Naive thymus-derived CD4-positive, alpha-beta T cell (primary cell): Measurements from ENCODE around the gene TSPAN31. TPM values are rescaled to one million over a fixed set of nuclear protein-coding genes. Genes with fewer than 3 reads are reported as not detected.

Source experiments
- ATAC-seq: fragments of 150-1000 bp; cut with Tn5 transposase; 2 replicates; pipeline ENCODE4 v1.10.0; 2021; ENCODE audit warnings: mild to moderate bottlenecking, moderate library complexity
- CTCF ChIA-PET: fragments of 350-600 bp; sonication (Branson Sonifier 250); formaldehyde crosslinking; loops from one replicate; lab custom pipeline; 2021; ENCODE audit warnings: antibody characterized with exemption; lab: Charles Lee
- POLR2A ChIA-PET: fragments of 350-600 bp; sonication (Branson Sonifier 250); formaldehyde crosslinking; loops from one replicate; lab custom pipeline; 2021; ENCODE audit warnings: antibody characterized with exemption, inconsistent platforms; lab: Charles Lee
- DNase-seq, 9 donors: peaks; one replicate each; pipeline versions ENCODE4 v3.0.0 to v3.0.0-alpha.2; 2020 to 2022; ENCODE audit warnings: mixed read lengths in 1 of 9
- H3K27ac ChIP-seq: one replicate; pipeline ENCODE4 v1.7.0; 2013; ENCODE audit warnings: mild to moderate bottlenecking, low read depth, low read length, moderate library complexity
- H3K27me3 ChIP-seq, 2 donors: one replicate each; pipeline ENCODE4 v1.7.0; 2013; ENCODE audit warnings: low read length in 2 of 2, mild to moderate bottlenecking in 2 of 2, moderate library complexity in 2 of 2; ENCODE audit not compliant: control insufficient read depth in 2 of 2, insufficient read depth in 2 of 2
- H3K36me3 ChIP-seq, 3 experiments: 1 replicate in 2 of 3; 2 replicates in 1 of 3; pipeline ENCODE4 v1.7.0; 2013; ENCODE audit warnings: low read length in 3 of 3, mild to moderate bottlenecking in 3 of 3, moderate library complexity in 1 of 3; ENCODE audit not compliant: insufficient read depth in 3 of 3, control insufficient read depth in 2 of 3
- H3K4me1 ChIP-seq, 2 donors: one replicate each; pipeline ENCODE4 v1.7.0; 2013; ENCODE audit warnings: low read length in 2 of 2, mild to moderate bottlenecking in 2 of 2, moderate library complexity in 1 of 2; ENCODE audit not compliant: control insufficient read depth in 2 of 2, insufficient read depth in 2 of 2
- H3K4me3 ChIP-seq: 2 replicates; pipeline ENCODE4 v1.7.0; 2013; ENCODE audit warnings: mild to moderate bottlenecking, low read length
- H3K9me3 ChIP-seq, 3 experiments: 1 replicate in 2 of 3; 2 replicates in 1 of 3; pipeline ENCODE4 v1.7.0; 2013; ENCODE audit warnings: low read length in 3 of 3; ENCODE audit not compliant: control insufficient read depth in 2 of 3
- H3K27ac Mint-ChIP-seq, 9 donors: one replicate each; pipeline ENCODE4 v1.8.0; 2020 to 2022; ENCODE audit warnings: mixed read lengths in 9 of 9, mild to moderate bottlenecking in 8 of 9, moderate library complexity in 5 of 9, inconsistent platforms in 2 of 9
- H3K27me3 Mint-ChIP-seq, 5 donors: one replicate each; pipeline ENCODE4 v1.8.0; 2021 to 2022; ENCODE audit warnings: mixed read lengths in 5 of 5, mild to moderate bottlenecking in 1 of 5
- H3K36me3 Mint-ChIP-seq, 5 donors: one replicate each; pipeline ENCODE4 v1.8.0; 2020 to 2022; ENCODE audit warnings: mixed read lengths in 5 of 5, mild to moderate bottlenecking in 3 of 5, inconsistent platforms in 1 of 5
- H3K4me1 Mint-ChIP-seq, 7 donors: one replicate each; pipeline ENCODE4 v1.8.0; 2020 to 2022; ENCODE audit warnings: mixed read lengths in 7 of 7, mild to moderate bottlenecking in 3 of 7, inconsistent platforms in 1 of 7
- H3K4me3 Mint-ChIP-seq, 10 donors: one replicate each; pipeline ENCODE4 v1.8.0; 2020 to 2022; ENCODE audit warnings: mild to moderate bottlenecking in 10 of 10, mixed read lengths in 10 of 10, moderate library complexity in 6 of 10, inconsistent platforms in 2 of 10
- H3K9me3 Mint-ChIP-seq, 11 donors: one replicate each; pipeline ENCODE4 v1.8.0; 2020 to 2022; ENCODE audit warnings: mixed read lengths in 11 of 11, mild to moderate bottlenecking in 4 of 11, inconsistent platforms in 1 of 11, moderate library complexity in 1 of 11
- intact Hi-C, 2 donors: fragments of 100-400 bp; cut with micrococcal nuclease; formaldehyde crosslinking; loops; one replicate each; pipeline ENCODE4 v1.15.1; 2023
- polyA plus RNA-seq, 2 donors: library from polyadenylated mRNA; unstranded; fragments of 300-500 nt; fragmentation: Illumina TruSeq; gene quantifications; one replicate each; pipeline ENCODE4 v1.2.3, GENCODE V29; 2021
- total RNA-seq, 6 experiments: library from RNA in 5 of 6; stranded (reverse) in 5 of 6; gene quantifications; 1 replicate in 5 of 6; 2 replicates in 1 of 6; pipeline ENCODE4 v1.2.3 and lab custom pipeline; 2021 to 2026

The TSPAN31 gene
- total and polyA plus RNA-seq, 7 experiments from 2014 or later: 12.3 to 50.5 (median 23.2) TPM

DNA sequence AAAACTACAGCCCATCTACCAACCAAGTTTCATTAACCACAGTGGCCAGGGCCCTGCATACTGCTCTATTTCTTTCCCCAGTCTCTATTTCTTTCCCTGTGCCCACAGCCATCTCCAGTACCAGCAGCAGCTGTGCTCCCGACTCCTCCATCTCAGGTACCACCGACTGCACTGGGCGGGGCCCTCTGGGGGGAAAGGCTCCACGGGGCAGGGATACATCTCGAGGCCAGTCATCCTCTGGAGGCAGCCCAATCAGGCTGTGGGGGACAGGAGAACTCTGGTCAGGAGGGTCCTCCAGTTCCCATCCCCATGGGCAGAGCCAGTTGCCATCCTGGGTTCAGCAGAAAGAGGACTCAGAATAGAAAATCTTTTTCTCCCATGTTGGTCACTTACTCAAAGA, 4.2 kb downstream of the TSPAN31 start:
- Histone ChIP-seq H3K9me3 (no peaks in the 10 kb centered on the region), H3K27ac (no peak overlapping the region), H3K4me1 (peaks cover 25 to 36% of the 10 kb centered on the region in 2 donors), H3K36me3 (peaks cover 0 to 22% (median 5%) of the 10 kb centered on the region in 3 experiments), H3K27me3 (no peaks in the 10 kb centered on the region), H3K4me3 (no peak overlapping the region)
- DNase-seq: no peak
- H3K27me3 Mint-ChIP-seq: no peaks in the 10 kb centered on the region
- H3K27ac Mint-ChIP-seq: peak overlapping the region in 2 of 9 donors; percentile 43 to 65
- peaks cover 39 to 73% (median 63%) of the 10 kb centered on the region in 7 donors for H3K4me1 Mint-ChIP-seq
- ChIA-PET CTCF (interaction anchor here (0.6 to 0.7 kb wide), 2 partner anchors 162 to 289 kb away, joined by 3 to 4 read pairs; partner anchors contain the start of gene GLI1), POLR2A (no interaction called here)
- H3K9me3 Mint-ChIP-seq: no peaks in the 10 kb centered on the region
- no peak overlapping the region for H3K4me3 Mint-ChIP-seq
- H3K36me3 Mint-ChIP-seq: peaks cover 3 to 25% (median 4%) of the 10 kb centered on the region in 5 donors
- no peak for ATAC-seq
- intact Hi-C loops: loop anchor here in 1 of 2 donors (10.0 kb wide), 1 partner anchor 1414 kb away; the partner anchor contains the start of genes IL23A and PAN2

DNA sequence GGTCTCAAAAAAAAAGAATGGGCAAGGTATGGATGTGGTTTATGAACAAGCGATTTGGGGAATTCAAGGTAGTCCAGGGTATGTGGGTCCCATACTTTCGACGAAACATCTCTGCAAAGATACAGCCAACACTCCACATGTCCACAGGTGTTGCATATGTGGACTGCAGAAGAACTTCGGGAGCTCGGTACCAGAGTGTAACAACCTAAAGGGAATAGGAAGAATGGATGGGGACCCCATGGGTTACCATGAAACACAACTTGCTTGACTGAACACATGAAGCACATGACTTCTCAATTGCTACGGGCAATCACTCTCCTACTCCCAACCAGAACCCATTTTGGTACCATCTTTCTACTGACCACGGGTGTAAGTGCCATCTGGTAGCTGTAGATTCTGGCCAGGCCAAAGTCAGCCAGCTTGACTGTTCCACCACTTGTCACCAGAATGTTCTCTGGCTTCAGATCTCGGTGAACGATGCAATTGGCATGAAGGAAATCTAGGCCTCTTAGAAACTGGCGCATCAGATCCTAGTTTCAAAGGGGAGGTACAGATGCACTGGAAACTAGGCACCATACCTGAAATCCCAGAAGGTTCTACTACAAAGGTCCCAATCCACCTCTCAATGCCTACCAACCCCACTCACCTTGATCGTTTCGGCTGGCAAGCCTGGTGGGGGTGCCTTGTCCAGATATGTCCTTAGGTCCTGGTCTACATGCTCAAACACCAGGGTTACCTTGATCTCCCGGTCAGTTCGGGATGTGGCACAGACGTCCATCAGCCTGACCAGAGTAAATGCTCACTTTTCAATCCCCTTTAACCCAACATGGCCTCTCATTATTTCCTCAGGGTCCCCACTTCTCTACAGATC, 6.0 kb downstream of the TSPAN31 start:
- H3K27me3 ChIP-seq: no peaks in the 10 kb centered on the region
- no peaks in the 10 kb centered on the region for H3K9me3 ChIP-seq
- H3K27ac Mint-ChIP-seq: peak overlapping the region; percentile 86 to 99 (median 93)
- no peaks in the 10 kb centered on the region for H3K9me3 Mint-ChIP-seq
- peaks cover 3 to 20% (median 4%) of the 10 kb centered on the region in 5 donors for H3K36me3 Mint-ChIP-seq
- H3K4me1 Mint-ChIP-seq: peaks cover 31 to 63% (median 55%) of the 10 kb centered on the region in 7 donors
- peak overlapping the region; percentile 90 for H3K27ac ChIP-seq
- peaks cover 23 to 33% of the 10 kb centered on the region in 2 donors for H3K4me1 ChIP-seq
- peak overlapping the region; percentile 82 to 98 (median 92) for H3K4me3 Mint-ChIP-seq
- DNase-seq (no peak), ATAC-seq (no peak)
- H3K4me3 ChIP-seq: peak overlapping the region; percentile 79
- peaks cover 0 to 22% (median 5%) of the 10 kb centered on the region in 3 experiments for H3K36me3 ChIP-seq
- POLR2A ChIA-PET: interaction anchor here (0.6 to 1.6 kb wide), 3 partner anchors 9 to 146 kb away, joined by 3 to 5 read pairs (median 4); partner anchors contain the start of gene DTX3
- CTCF ChIA-PET: interaction anchor here (1.2 to 1.5 kb wide), 2 partner anchors 9 to 10 kb away, joined by 3 to 4 read pairs; no protein-coding TSS in a partner anchor
- intact Hi-C loops: loop anchor here (5.0 to 10.0 kb wide), 6 partner anchors 273 to 1926 kb away; partner anchors contain the start of genes ARHGAP9 (in 1 of the 2), DNAJC14 (in 1 of the 2), NAB2 (in 1 of the 2) and PRIM1 (in 1 of the 2)
- H3K27me3 Mint-ChIP-seq: no peaks in the 10 kb centered on the region

DNA sequence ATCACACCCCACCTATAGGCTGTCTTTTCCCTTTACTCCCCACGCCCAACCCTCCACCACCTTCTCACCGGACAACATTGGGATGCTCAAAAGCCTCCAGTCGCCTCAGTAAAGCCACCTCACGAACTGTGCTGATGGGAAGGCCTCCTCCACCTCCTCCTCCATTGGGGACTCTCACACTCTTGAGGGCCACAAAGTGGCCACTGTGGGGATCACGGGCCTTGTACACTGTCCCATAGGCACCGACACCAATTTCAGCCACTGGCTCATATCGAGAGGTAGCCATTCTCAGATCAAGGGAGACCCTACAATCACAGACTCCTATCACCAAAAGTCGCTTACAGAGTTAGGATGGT, 6.6 kb downstream of the TSPAN31 start:
- CTCF ChIA-PET: no interaction called here
- Mint-ChIP-seq H3K4me1 (peaks cover 28 to 61% (median 54%) of the 10 kb centered on the region in 7 donors), H3K36me3 (peaks cover 3 to 22% (median 4%) of the 10 kb centered on the region in 5 donors), H3K27ac (peak overlapping the region; percentile 86 to 99 (median 93)), H3K27me3 (no peaks in the 10 kb centered on the region), H3K4me3 (peak overlapping the region; percentile 82 to 98 (median 92)), H3K9me3 (no peaks in the 10 kb centered on the region)
- Histone ChIP-seq H3K4me3 (peak overlapping the region; percentile 79), H3K36me3 (peaks cover 0 to 22% (median 5%) of the 10 kb centered on the region in 3 experiments), H3K27me3 (no peaks in the 10 kb centered on the region), H3K4me1 (peaks cover 27 to 36% of the 10 kb centered on the region in 2 donors), H3K9me3 (no peaks in the 10 kb centered on the region), H3K27ac (peak overlapping the region; percentile 90)
- POLR2A ChIA-PET: interaction anchor here (0.8 to 1.6 kb wide), 2 partner anchors 14 to 146 kb away, joined by 3 to 4 read pairs; partner anchors contain the start of gene DTX3
- intact Hi-C loops: loop anchor here (5.0 to 10.0 kb wide), 6 partner anchors 274 to 1927 kb away; partner anchors contain the start of genes ARHGAP9 (in 1 of the 2), DNAJC14 (in 1 of the 2), NAB2 (in 1 of the 2) and PRIM1 (in 1 of the 2)
- ATAC-seq: no peak
- no peak for DNase-seq

DNA sequence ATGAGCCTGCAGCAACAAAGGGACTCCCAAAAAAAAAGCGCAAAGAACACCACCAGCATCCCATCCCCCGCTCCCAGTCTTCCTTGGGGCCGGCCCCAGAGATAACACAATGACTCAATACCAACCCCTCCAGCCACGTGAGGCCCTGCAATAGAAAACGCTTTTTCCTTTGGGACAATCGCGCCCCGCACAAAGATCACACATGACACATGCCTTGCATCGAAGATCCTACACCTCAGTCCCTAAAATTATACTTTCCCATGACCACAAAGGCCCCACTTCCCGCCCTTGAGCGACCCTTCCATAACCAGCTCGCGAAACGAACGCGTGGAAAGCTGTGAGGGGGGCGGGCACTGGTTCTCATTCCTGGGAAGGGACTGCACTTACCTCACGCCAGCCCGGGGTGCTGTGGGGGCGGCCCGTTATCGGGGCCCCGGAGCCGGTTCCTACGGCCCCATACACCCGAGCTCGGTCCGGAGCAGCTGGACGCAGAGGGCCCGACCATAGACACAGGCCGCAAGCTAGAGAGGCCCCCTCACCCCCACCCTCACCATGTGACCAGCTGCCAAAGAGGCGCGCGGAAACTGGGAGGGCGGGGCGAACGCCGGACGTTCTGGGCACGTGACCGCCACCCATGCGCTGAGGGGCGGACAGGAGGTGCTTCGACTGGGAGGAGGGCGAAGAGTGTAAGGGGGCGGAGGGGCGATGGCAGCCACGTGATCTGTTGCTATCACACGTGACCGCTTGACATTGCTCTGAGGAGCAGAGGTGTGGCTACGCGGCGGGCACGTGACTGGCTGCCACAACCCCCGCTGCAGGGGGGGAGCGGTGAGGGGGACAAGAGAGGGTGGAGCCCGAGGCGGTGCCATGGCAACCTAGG, 7.2 kb downstream of the TSPAN31 start, which contains the start of gene CDK4:
CDK4 (minus strand) TSS at position 523 of the 880 bp plus-strand sequence. CDS start 593 bp downstream, outside the sequence.
- no peaks in the 10 kb centered on the region for H3K9me3 ChIP-seq
- CTCF ChIA-PET: interaction anchor here (0.8 kb wide), 1 partner anchor 167 kb away, joined by 3 read pairs; no protein-coding TSS in a partner anchor
- Mint-ChIP-seq H3K4me3 (peak within 1 kb of the TSS; percentile 82 to 98 (median 92)), H3K27ac (peak within 1 kb of the TSS; percentile 86 to 99 (median 93)), H3K9me3 (no peaks in the 10 kb centered on the region), H3K36me3 (peaks cover 3 to 27% (median 7%) of the 10 kb centered on the region in 5 donors), H3K27me3 (peaks cover 0 to 2% (median 0%) of the 10 kb centered on the region in 5 donors), H3K4me1 (peaks cover 35 to 62% (median 59%) of the 10 kb centered on the region in 7 donors)
- DNase-seq: peak; percentile 92 to 100 (median 99)
- H3K4me3 ChIP-seq: peak within 1 kb of the TSS; percentile 79
- peak within 1 kb of the TSS; percentile 90 for H3K27ac ChIP-seq
- POLR2A ChIA-PET: interaction anchor here (0.8 to 1.0 kb wide), 4 partner anchors 9 to 58 kb away, joined by 3 to 9 read pairs (median 4); partner anchors contain the start of gene OS9
- H3K27me3 ChIP-seq: no peaks in the 10 kb centered on the region
- intact Hi-C loops: loop anchor here (1.0 to 10.0 kb wide), 16 partner anchors 8 to 1927 kb away; partner anchors contain the start of genes ATP23 (in 2 of the 2), DDIT3 (in 2 of the 2), TSFM (in 2 of the 2) and ARHGAP9 (in 1 of the 2)
- H3K36me3 ChIP-seq: peaks cover 0 to 18% (median 5%) of the 10 kb centered on the region in 3 experiments
- ATAC-seq: peak; percentile 89
- H3K4me1 ChIP-seq: peaks cover 32 to 42% of the 10 kb centered on the region in 2 donors

DNA sequence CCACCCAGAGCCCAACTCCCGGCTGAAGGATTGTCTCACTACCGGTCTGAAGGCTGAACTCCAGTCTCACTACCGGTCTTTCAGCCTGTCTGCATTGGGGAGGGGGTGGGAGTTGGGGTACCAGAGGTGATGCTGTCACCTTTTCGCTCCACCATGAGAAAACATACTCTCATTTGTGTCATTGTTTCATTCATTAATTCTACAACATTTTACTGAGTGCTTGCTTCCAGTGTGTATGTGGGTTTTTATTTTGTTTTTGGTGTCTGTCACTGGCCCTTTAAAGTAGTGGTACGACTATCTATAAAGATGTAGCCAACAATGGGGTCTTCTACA, 7.8 kb downstream of the TSPAN31 start:
- Mint-ChIP-seq H3K27me3 (peaks cover 0 to 2% (median 0%) of the 10 kb centered on the region in 5 donors), H3K4me1 (peaks cover 36 to 60% (median 58%) of the 10 kb centered on the region in 7 donors), H3K36me3 (peaks cover 3 to 27% (median 4%) of the 10 kb centered on the region in 5 donors), H3K27ac (peak overlapping the region; percentile 86 to 99 (median 93)), H3K9me3 (no peaks in the 10 kb centered on the region), H3K4me3 (peak overlapping the region; percentile 82 to 98 (median 92))
- Histone ChIP-seq H3K4me3 (peak overlapping the region; percentile 19), H3K36me3 (peaks cover 0 to 13% (median 5%) of the 10 kb centered on the region in 3 experiments), H3K27ac (peak overlapping the region; percentile 85), H3K9me3 (no peaks in the 10 kb centered on the region), H3K4me1 (peaks cover 35 to 43% of the 10 kb centered on the region in 2 donors), H3K27me3 (no peaks in the 10 kb centered on the region)
- POLR2A ChIA-PET: interaction anchor here (0.9 to 1.0 kb wide), 3 partner anchors 8 to 59 kb away, joined by 3 to 9 read pairs (median 4); partner anchors contain the start of gene OS9
- intact Hi-C loops: loop anchor here (1.0 to 10.0 kb wide), 16 partner anchors 8 to 1928 kb away; partner anchors contain the start of genes ATP23 (in 2 of the 2), DDIT3 (in 2 of the 2), TSFM (in 2 of the 2) and ARHGAP9 (in 1 of the 2)
- DNase-seq (no peak), ATAC-seq (no peak)
- CTCF ChIA-PET: interaction anchor here (0.8 kb wide), 1 partner anchor 167 kb away, joined by 3 read pairs; no protein-coding TSS in a partner anchor
